Natural killer cell (primary cell): ENCODE results near the gene HSF2BP. TPM values are rescaled to one million over a fixed set of nuclear protein-coding genes. Genes with fewer than 3 reads are reported as not detected.

ENCODE experiments used
- ATAC-seq, 3 donors: fragments of 150-1000 bp in 2 of 3; fragments of 200-7000 bp in 1 of 3; cut with Tn5 transposase; 1 replicate in 1 of 3; 2 replicates in 2 of 3; pipeline ENCODE4 v1.10.0; 2021; ENCODE audit warnings: mild to moderate bottlenecking in 2 of 3, moderate library complexity in 2 of 3
- DNase-seq, 2 donors: peaks; one replicate each; pipeline versions ENCODE4 v3.0.0 to v3.0.0-alpha.2; 2013 to 2021; ENCODE audit warnings: mixed read lengths in 1 of 2
- H3K27ac ChIP-seq: one replicate; pipeline ENCODE4 v1.5.1; 2013; ENCODE audit warnings: mild to moderate bottlenecking, low read length
- H3K27me3 ChIP-seq: one replicate; pipeline ENCODE4 v1.6.1; 2013; ENCODE audit warnings: low read length; ENCODE audit not compliant: control insufficient read depth, insufficient read depth
- H3K36me3 ChIP-seq: one replicate; pipeline ENCODE4 v1.6.1; 2013; ENCODE audit warnings: low read length; ENCODE audit not compliant: control insufficient read depth, insufficient read depth
- H3K4me1 ChIP-seq: one replicate; pipeline ENCODE4 v1.6.1; 2013; ENCODE audit warnings: low read length; ENCODE audit not compliant: control insufficient read depth, insufficient read depth
- H3K4me3 ChIP-seq: one replicate; pipeline ENCODE4 v1.5.1; 2013; ENCODE audit warnings: low read length
- H3K9me3 ChIP-seq: one replicate; pipeline ENCODE4 v1.6.1; 2013; ENCODE audit warnings: low read length; ENCODE audit not compliant: control insufficient read depth, insufficient read depth
- H3K27ac Mint-ChIP-seq, 2 donors: one replicate each; pipeline ENCODE4 v1.8.0; 2022; ENCODE audit warnings: mild to moderate bottlenecking in 2 of 2, mixed read lengths in 2 of 2, moderate library complexity in 1 of 2
- H3K27me3 Mint-ChIP-seq, 2 donors: one replicate each; pipeline ENCODE4 v1.8.0; 2022; ENCODE audit warnings: low read depth in 2 of 2, mixed read lengths in 2 of 2
- H3K36me3 Mint-ChIP-seq: one replicate; pipeline ENCODE4 v1.8.0; 2022; ENCODE audit warnings: mixed read lengths
- H3K4me1 Mint-ChIP-seq, 2 donors: one replicate each; pipeline ENCODE4 v1.8.0; 2022; ENCODE audit warnings: mixed read lengths in 2 of 2
- H3K4me3 Mint-ChIP-seq: one replicate; pipeline ENCODE4 v1.8.0; 2022; ENCODE audit warnings: mild to moderate bottlenecking, moderate library complexity, mixed read lengths
- H3K9me3 Mint-ChIP-seq, 2 donors: one replicate each; pipeline ENCODE4 v1.8.0; 2022; ENCODE audit warnings: mixed read lengths in 2 of 2
- CTCF ChIP-seq: fragments of 200-600 bp; IDR thresholded peaks from one replicate; pipeline ENCODE4 v1.8.0; 2022; ENCODE audit warnings: antibody characterized with exemption
- WGBS: methylation state at CpG from one replicate; pipeline ENCODE4 v1.1.7; 2013; ENCODE audit warnings: missing lambda C conversion rate; ENCODE audit not compliant: insufficient coverage; 5-methylcytosine and 5-hydroxymethylcytosine counted together
- intact Hi-C: fragments of 100-400 bp; cut with micrococcal nuclease; formaldehyde crosslinking; loops from one replicate; pipeline ENCODE4 v1.14.2; 2022
- total RNA-seq, 4 donors: library from RNA; stranded (reverse); fragments of 120-200 nt in 1 of 4; gene quantifications; one replicate each; pipeline versions ENCODE4 v1.2.3 to v1.2.4, GENCODE V29; 2013 to 2022

HSF2BP gene
- total RNA-seq, 3 donors from 2014 or later (not counting 1 experiment from before 2014, with no cell fraction given), result 0.33 to 0.39 TPM; not detected in 1

- H3K27me3 ChIP-seq, result no peaks in the 10 kb centered on the region
- Mint-ChIP-seq H3K36me3 (peaks cover 19% of the 10 kb centered on the region), H3K27me3 (no peaks in the 10 kb centered on the region), H3K4me3 (no peak overlapping the region), H3K9me3 (no peaks in the 10 kb centered on the region), H3K4me1 (peaks cover 0 to 5% of the 10 kb centered on the region in 2 donors), H3K27ac (no peak overlapping the region)
- H3K4me1 ChIP-seq, result no peaks in the 10 kb centered on the region
- DNase-seq (no peak), ATAC-seq (no peak)
- H3K9me3 ChIP-seq, result no peaks in the 10 kb centered on the region
- no peak overlapping the region for H3K27ac ChIP-seq
- WGBS, result 95% methylated on average over 12 of the region's 12 CpGs
- no peak for TF ChIP-seq CTCF
- intact Hi-C loops, result no loop called here
- H3K4me3 ChIP-seq, result no peak overlapping the region
- peaks cover 73% of the 10 kb centered on the region for H3K36me3 ChIP-seq
Observed at GRCh38 chr21:43688906-43689305, 29.6 kb upstream of the HSF2BP start.

GRCh38 chr21:43687566-43688399 lies 28.5 kb upstream of the HSF2BP start:
- Mint-ChIP-seq H3K27me3 (no peaks in the 10 kb centered on the region), H3K4me3 (no peak overlapping the region), H3K9me3 (no peaks in the 10 kb centered on the region), H3K4me1 (peaks cover 0 to 5% of the 10 kb centered on the region in 2 donors), H3K27ac (peak overlapping the region in 1 of 2 donors; percentile 33), H3K36me3 (peaks cover 19% of the 10 kb centered on the region)
- TF ChIP-seq CTCF, result no peak
- DNase-seq, result no peak
- H3K4me1 ChIP-seq, result no peaks in the 10 kb centered on the region
- no peak for ATAC-seq
- 87% methylated on average over 27 of the region's 27 CpGs for WGBS
- H3K9me3 ChIP-seq, result no peaks in the 10 kb centered on the region
- H3K27me3 ChIP-seq, result no peaks in the 10 kb centered on the region
- H3K27ac ChIP-seq, result no peak overlapping the region
- intact Hi-C loops, result no loop called here
- H3K4me3 ChIP-seq, result no peak overlapping the region
- H3K36me3 ChIP-seq, result peaks cover 75% of the 10 kb centered on the region

- H3K9me3 ChIP-seq, result no peaks in the 10 kb centered on the region
- no peaks in the 10 kb centered on the region for H3K9me3 Mint-ChIP-seq
- WGBS, result 97% methylated on average over 20 of the region's 21 CpGs
- peak overlapping the region; percentile 23 to 33 for H3K27ac Mint-ChIP-seq
- H3K4me3 ChIP-seq, result no peak overlapping the region
- no peak for TF ChIP-seq CTCF
- no peaks in the 10 kb centered on the region for H3K27me3 Mint-ChIP-seq
- H3K36me3 ChIP-seq, result peaks cover 76% of the 10 kb centered on the region
- no peaks in the 10 kb centered on the region for H3K27me3 ChIP-seq
- H3K36me3 Mint-ChIP-seq, result peaks cover 24% of the 10 kb centered on the region
- no peak for ATAC-seq
- intact Hi-C loops, result no loop called here
- no peak for DNase-seq
- peaks cover 0 to 5% of the 10 kb centered on the region in 2 donors for H3K4me1 Mint-ChIP-seq
- no peaks in the 10 kb centered on the region for H3K4me1 ChIP-seq
- no peak overlapping the region for H3K27ac ChIP-seq
- no peak overlapping the region for H3K4me3 Mint-ChIP-seq
Observed at GRCh38 chr21:43686811-43687565, 27.7 kb upstream of the HSF2BP start.
